Left ventricle myocardium inferior (tissue), 1 donor: ENCODE results near the gene DNAH3. TPM values are rescaled to one million over a fixed set of nuclear protein-coding genes. Genes with fewer than 3 reads are reported as not detected.
A peak's percentile ranks its signal among the peaks of the same experiment; 100 is the strongest.

ENCODE experiments used
- DNase-seq: peaks from one replicate; pipeline ENCODE4 v3.0.0-alpha.2; 2020
- H3K27ac ChIP-seq: fragments of 200-600 bp; replicated peaks from 2 replicates; pipeline ENCODE4 v1.8.0; 2021
- H3K27me3 ChIP-seq: fragments of 200-600 bp; 2 replicates; pipeline ENCODE4 v1.8.0; 2021; ENCODE audit warnings: low read depth
- H3K36me3 ChIP-seq: fragments of 200-600 bp; 2 replicates; pipeline ENCODE4 v1.8.0; 2021
- H3K4me1 ChIP-seq: fragments of 200-600 bp; 2 replicates; pipeline ENCODE4 v1.8.0; 2021
- H3K4me3 ChIP-seq: fragments of 200-600 bp; 2 replicates; pipeline ENCODE4 v1.8.0; 2021; ENCODE audit warnings: mild to moderate bottlenecking, moderate library complexity
- H3K9me3 ChIP-seq: fragments of 200-600 bp; replicated peaks from 2 replicates; pipeline ENCODE4 v1.8.0; 2021
- intact Hi-C: fragments of 100-400 bp; cut with micrococcal nuclease; formaldehyde crosslinking; loops from one replicate; pipeline ENCODE4 v1.11.0; 2022
- total RNA-seq: library from RNA; stranded (reverse); fragmentation: NEBNext Ultra II Directional; extraction: Animal tissue kit (Norgen Biotek cat#: 25700); gene quantifications from one replicate; pipeline ENCODE4 v1.2.1, GENCODE V29; 2021
- TF ChIP-seq, protein P1 (sequence below): fragments of 200-600 bp; IDR thresholded peaks from 2 replicates; pipeline ENCODE4 v1.8.0; 2021; ENCODE audit warnings: antibody characterized with exemption, mild to moderate bottlenecking, borderline replicate concordance
- donor health status: DM: no; HTN: yes; CAD: no; lungs with severe emphysema.

DNAH3 gene
- total RNA-seq, 1 donor from 2014 or later = 1.8 TPM

DNA sequence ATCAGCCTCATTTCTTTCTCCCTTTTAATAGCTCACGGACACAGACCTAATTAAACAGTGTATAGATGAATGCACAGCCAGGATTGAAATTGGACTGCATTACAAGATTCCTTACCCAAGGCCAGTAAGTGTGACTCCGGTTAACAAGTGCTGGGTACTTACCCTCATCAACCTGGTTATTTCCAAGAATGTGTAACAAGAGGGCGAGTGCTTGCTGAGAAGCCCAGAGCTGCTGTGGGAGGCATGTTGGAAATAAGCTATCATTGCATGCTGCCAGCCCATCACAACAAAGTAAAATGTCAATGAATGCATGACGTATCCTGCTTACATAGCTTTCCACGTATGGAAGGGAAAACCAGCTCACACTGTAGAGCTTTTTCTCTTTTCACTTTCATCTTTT, 230.6 kb downstream of the DNAH3 start:
- H3K4me1 ChIP-seq = peaks cover 30% of the 10 kb centered on the region
- H3K27ac ChIP-seq = no peak overlapping the region
- H3K36me3 ChIP-seq = peaks cover 27% of the 10 kb centered on the region
- H3K9me3 ChIP-seq = no peaks in the 10 kb centered on the region
- H3K4me3 ChIP-seq = no peak overlapping the region
- TF ChIP-seq, protein P1, sequence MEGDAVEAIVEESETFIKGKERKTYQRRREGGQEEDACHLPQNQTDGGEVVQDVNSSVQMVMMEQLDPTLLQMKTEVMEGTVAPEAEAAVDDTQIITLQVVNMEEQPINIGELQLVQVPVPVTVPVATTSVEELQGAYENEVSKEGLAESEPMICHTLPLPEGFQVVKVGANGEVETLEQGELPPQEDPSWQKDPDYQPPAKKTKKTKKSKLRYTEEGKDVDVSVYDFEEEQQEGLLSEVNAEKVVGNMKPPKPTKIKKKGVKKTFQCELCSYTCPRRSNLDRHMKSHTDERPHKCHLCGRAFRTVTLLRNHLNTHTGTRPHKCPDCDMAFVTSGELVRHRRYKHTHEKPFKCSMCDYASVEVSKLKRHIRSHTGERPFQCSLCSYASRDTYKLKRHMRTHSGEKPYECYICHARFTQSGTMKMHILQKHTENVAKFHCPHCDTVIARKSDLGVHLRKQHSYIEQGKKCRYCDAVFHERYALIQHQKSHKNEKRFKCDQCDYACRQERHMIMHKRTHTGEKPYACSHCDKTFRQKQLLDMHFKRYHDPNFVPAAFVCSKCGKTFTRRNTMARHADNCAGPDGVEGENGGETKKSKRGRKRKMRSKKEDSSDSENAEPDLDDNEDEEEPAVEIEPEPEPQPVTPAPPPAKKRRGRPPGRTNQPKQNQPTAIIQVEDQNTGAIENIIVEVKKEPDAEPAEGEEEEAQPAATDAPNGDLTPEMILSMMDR = no peak
- intact Hi-C loops = no loop called here
- DNase-seq = no peak
- H3K27me3 ChIP-seq = no peaks in the 10 kb centered on the region

DNA sequence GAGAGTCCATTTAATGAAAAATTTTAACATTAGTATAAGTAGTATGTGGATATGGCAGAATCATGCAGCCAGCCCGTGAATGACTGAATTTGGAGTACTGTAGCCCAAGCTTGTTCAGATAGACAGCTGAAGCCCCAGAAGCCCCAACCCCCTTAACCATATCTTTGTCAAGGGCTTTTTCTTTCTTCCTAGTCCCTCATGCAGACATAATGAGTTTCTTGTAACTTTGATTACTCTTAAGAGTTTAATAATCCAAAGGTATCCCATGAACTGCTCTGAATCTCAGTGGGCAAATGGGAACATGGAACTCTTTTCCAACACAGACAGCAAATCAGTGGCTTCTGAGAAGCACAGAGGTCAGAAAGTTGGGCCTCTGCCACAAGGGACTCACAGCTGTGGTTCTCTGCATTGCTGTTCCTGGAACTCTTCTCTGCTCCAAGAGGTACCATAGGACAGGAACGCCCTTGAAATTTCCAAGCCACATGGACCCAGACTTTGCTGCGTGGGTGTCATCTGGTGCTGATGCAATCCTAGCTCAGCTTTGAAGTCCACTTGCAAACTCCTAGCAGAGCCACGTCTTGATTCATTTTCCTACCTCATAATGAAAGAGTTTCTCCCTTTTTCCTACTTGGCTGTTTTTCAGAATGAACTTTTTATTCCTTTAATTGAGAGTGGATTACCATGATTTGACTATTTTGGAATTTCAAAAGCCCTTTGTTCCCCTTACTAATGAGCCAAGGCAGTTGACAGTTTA, 232.0 kb downstream of the DNAH3 start:
- no peaks in the 10 kb centered on the region for H3K9me3 ChIP-seq
- H3K4me1 ChIP-seq = peaks cover 40% of the 10 kb centered on the region
- H3K27ac ChIP-seq = peak overlapping the region; percentile 65
- intact Hi-C loops = no loop called here
- H3K36me3 ChIP-seq = peaks cover 14% of the 10 kb centered on the region
- H3K27me3 ChIP-seq = no peaks in the 10 kb centered on the region
- peak; percentile 74 for DNase-seq
- TF ChIP-seq, protein P1 = no peak
- H3K4me3 ChIP-seq = no peak overlapping the region

DNA sequence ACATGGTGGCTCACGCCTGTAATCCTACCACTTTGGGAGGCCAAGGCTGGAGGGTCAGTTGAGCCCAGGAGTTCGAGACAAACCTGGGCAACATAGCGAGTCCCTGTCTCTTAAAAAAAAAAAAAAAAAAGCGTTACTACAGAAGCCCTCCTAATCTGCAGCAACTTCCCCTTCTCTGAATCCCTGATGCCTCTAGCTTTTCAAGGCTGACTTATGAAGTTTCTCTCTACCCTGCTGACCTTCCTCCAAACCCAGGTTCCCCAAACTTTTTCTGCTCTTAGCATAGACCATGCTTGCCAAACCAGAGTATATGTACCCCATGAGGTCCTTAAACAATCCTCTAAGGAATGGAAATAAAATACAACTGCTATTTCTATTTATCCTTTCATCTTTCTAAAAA, 233.7 kb downstream of the DNAH3 start:
- DNase-seq = no peak
- intact Hi-C loops = no loop called here
- Histone ChIP-seq H3K27me3 (no peaks in the 10 kb centered on the region), H3K9me3 (no peaks in the 10 kb centered on the region), H3K4me1 (peaks cover 48% of the 10 kb centered on the region), H3K36me3 (peaks cover 14% of the 10 kb centered on the region), H3K27ac (no peak overlapping the region), H3K4me3 (no peak overlapping the region)
- TF ChIP-seq, protein P1 = no peak

DNA sequence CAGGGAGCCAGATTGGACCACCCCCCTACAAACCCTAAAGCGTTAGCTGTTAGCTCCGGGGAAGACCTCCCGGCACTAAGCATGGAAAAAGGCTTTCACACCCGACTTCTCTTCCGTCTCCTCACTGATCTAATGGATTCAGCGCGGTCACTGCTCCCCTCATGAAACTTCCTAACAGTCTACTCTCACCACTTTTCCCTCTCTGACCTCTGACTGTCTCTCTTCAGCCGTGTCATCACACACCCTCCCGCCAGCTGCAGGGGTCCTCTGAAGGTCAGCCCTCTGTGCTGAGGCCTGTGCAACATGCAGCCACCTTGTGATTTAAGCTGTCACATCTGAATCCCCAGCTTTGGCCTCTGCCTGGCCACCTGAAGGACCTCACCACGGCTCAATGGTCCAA, 234.4 kb downstream of the DNAH3 start:
- Histone ChIP-seq H3K4me1 (peaks cover 55% of the 10 kb centered on the region), H3K36me3 (peaks cover 14% of the 10 kb centered on the region), H3K27me3 (no peaks in the 10 kb centered on the region), H3K27ac (peak overlapping the region; percentile 2), H3K9me3 (no peaks in the 10 kb centered on the region), H3K4me3 (no peak overlapping the region)
- TF ChIP-seq, protein P1 = no peak
- intact Hi-C loops = no loop called here
- DNase-seq = no peak

DNA sequence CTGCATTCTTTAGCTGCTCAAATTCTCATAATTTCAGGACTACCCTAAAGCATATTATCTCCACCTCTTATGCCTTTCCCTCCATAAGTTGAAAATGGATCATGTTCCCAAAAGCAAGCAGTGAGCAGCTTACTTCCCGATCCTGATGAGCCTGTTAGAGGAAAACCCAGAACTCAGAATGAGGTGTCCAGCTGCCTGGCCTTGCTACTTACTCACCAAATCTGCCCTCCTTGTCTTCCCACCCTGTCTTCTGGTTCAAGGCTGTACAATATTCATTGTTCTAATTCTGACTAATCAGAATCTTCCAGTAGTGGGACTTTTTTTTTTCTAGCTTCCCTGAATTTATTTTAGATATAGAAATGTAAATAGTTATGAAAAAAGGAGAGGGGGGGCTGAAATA, 239.3 kb downstream of the DNAH3 start:
- no peak for DNase-seq
- Histone ChIP-seq H3K9me3 (no peaks in the 10 kb centered on the region), H3K4me3 (no peak overlapping the region), H3K36me3 (peaks cover 7% of the 10 kb centered on the region), H3K27me3 (no peaks in the 10 kb centered on the region), H3K27ac (peak overlapping the region; percentile 70), H3K4me1 (peaks cover 65% of the 10 kb centered on the region)
- intact Hi-C loops = no loop called here
- TF ChIP-seq, protein P1 = no peak
